RWPE2 (cell line): Measurements from ENCODE around the gene PECR.

Experiments
- ATAC-seq: fragments of 200-7000 bp; cut with Tn5 transposase; 3 replicates; pipeline ENCODE4 v1.9.1; 2021; ENCODE audit warnings: low read depth
- DNase-seq: peaks from one replicate; pipeline ENCODE4 v3.0.0-alpha.2; 2020; ENCODE audit warnings: low spot score
- H3K27ac ChIP-seq: fragments of 450-650 bp; 2 replicates; pipeline ENCODE4 v1.5.1; 2017; ENCODE audit warnings: mild to moderate bottlenecking; ENCODE audit not compliant: poor library complexity, severe bottlenecking
- H3K27me3 ChIP-seq: fragments of 250-450 bp; sonication (Bioruptor Pico); 2 replicates; pipeline ENCODE4 v1.5.1; 2021; ENCODE audit warnings: mild to moderate bottlenecking, moderate library complexity; ENCODE audit not compliant: insufficient read depth, poor library complexity, severe bottlenecking
- H3K36me3 ChIP-seq: fragments of 250-450 bp; sonication (Bioruptor Pico); 2 replicates; pipeline ENCODE4 v1.5.1; 2020; ENCODE audit warnings: low read depth, mild to moderate bottlenecking, moderate library complexity
- H3K4me1 ChIP-seq: fragments of 250-450 bp; sonication (Bioruptor Pico); 2 replicates; pipeline ENCODE4 v1.5.1; 2021; ENCODE audit warnings: mild to moderate bottlenecking, moderate library complexity; ENCODE audit not compliant: insufficient read depth, poor library complexity, severe bottlenecking
- H3K4me3 ChIP-seq: fragments of 250-450 bp; sonication (Bioruptor Pico); 2 replicates; pipeline ENCODE4 v1.5.1; 2021; ENCODE audit warnings: mild to moderate bottlenecking, moderate library complexity; ENCODE audit not compliant: severe bottlenecking
- H3K9me3 ChIP-seq: fragments of 250-450 bp; sonication (Bioruptor Pico); 2 replicates; pipeline ENCODE4 v1.5.1; 2021; ENCODE audit warnings: mild to moderate bottlenecking, moderate library complexity; ENCODE audit not compliant: severe bottlenecking
- TF ChIP-seq, protein P1 (sequence below): fragments of 450-650 bp; IDR thresholded peaks from one replicate; pipeline ENCODE4 v1.5.1; 2017; ENCODE audit warnings: mild to moderate bottlenecking, moderate library complexity; ENCODE audit not compliant: poor library complexity, severe bottlenecking

PECR gene

DNA sequence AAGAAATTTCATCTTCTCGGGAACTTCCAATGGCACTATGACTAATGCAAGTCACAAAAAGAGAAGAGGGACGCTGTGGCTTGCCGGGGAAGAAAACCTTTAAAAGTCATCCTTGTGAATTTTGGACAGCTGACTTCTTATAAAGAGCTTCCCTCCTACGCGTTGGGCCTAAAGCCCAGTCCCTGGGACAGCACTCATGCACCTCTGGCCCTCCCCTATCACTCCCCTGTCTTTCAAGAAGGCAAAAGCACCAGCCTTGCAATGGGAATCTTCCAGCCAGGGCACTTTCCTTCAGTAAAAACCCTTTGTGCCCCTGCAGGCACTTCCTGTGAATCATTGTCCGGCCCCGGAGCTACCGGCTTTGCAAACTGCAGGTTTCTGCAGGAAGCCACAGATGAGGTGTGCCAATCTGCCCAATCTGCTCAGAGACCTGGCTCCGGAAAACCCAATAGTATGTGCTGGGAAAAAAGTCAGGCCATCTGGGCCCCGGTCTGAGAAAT lies 75.4 kb downstream of the PECR start:
- DNase-seq, result peak; percentile 91
- H3K27me3 ChIP-seq, result no peaks in the 10 kb centered on the region
- H3K27ac ChIP-seq, result peak overlapping the region; percentile 95
- no peaks in the 10 kb centered on the region for H3K36me3 ChIP-seq
- no peak overlapping the region for H3K4me3 ChIP-seq
- peak; percentile 95 for ATAC-seq
- H3K9me3 ChIP-seq, result no peaks in the 10 kb centered on the region
- TF ChIP-seq, protein P1, sequence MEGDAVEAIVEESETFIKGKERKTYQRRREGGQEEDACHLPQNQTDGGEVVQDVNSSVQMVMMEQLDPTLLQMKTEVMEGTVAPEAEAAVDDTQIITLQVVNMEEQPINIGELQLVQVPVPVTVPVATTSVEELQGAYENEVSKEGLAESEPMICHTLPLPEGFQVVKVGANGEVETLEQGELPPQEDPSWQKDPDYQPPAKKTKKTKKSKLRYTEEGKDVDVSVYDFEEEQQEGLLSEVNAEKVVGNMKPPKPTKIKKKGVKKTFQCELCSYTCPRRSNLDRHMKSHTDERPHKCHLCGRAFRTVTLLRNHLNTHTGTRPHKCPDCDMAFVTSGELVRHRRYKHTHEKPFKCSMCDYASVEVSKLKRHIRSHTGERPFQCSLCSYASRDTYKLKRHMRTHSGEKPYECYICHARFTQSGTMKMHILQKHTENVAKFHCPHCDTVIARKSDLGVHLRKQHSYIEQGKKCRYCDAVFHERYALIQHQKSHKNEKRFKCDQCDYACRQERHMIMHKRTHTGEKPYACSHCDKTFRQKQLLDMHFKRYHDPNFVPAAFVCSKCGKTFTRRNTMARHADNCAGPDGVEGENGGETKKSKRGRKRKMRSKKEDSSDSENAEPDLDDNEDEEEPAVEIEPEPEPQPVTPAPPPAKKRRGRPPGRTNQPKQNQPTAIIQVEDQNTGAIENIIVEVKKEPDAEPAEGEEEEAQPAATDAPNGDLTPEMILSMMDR, result no peak
- peaks cover 30% of the 10 kb centered on the region for H3K4me1 ChIP-seq

DNA sequence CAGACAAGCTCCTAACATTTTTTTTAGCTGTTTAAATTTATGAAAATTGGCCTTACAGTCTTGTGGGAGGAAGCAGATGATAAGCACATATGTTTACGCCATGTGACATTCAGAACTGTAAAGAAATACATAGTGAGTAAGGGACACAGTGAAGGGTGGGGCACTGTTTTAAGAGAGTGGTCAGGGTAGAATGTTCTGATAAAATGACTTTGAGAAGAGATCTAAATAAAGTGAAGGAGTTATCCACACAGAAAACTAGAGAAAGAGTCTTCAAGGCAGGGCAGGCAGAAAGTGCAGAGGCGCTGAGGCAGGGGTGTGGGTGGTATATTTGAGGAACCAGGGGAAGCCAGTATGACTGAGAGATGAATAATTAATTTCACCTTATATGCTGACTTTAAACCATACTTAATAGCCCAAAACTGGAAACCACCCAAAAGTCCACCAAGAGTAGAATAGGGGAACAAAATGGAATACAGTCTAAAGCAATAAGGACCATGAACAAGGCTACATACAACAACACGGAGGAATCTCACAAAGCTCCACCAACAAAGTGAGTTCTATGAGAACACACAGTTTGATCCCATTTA lies 76.8 kb downstream of the PECR start:
- DNase-seq (no peak), ATAC-seq (no peak)
- H3K4me3 ChIP-seq, result no peak overlapping the region
- TF ChIP-seq, protein P1, result no peak
- peak overlapping the region; percentile 95 for H3K27ac ChIP-seq
- H3K36me3 ChIP-seq, result no peaks in the 10 kb centered on the region
- H3K4me1 ChIP-seq, result peaks cover 28% of the 10 kb centered on the region
- no peaks in the 10 kb centered on the region for H3K9me3 ChIP-seq
- no peaks in the 10 kb centered on the region for H3K27me3 ChIP-seq

DNA sequence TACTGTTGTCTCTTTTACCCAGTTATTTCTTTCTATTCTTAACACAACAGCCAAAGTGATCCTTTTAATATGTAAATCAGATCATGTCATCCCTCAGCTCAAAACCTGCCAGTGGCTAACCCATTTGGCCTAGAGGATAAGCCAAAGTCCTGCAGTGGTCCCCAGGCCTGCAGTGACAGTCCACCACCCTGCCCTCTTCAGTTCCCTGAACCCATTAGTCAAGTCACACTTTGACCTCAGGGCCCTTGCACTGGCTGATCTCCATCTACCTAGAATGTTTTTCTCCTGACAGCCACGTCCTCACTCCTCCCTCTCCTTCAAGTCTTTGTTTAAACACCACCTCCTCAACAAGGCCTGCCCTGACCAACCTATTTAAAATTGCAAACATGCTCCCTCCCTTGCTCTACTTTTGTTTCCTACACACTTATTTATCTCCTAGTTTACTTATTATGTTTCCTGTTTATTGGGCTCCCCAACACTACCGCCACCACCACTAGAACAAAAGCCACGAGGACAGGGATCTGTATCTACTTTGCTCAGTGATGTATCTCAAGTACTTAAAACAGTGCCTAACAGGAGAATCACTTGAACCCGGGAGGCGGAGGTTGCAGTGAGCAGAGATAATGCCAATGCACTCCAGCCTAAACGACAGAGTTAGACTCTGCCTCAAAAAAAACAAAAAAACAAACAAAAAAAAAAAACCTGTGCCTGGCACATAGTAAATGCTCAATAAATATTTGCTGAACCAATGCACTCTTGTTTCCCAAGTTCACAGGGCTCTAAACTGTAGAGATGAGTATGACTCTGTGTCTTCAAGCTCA lies 77.5 kb downstream of the PECR start:
- no peak for ATAC-seq
- TF ChIP-seq, protein P1, result no peak
- H3K27ac ChIP-seq, result no peak overlapping the region
- H3K9me3 ChIP-seq, result no peaks in the 10 kb centered on the region
- peaks cover 28% of the 10 kb centered on the region for H3K4me1 ChIP-seq
- H3K4me3 ChIP-seq, result no peak overlapping the region
- no peaks in the 10 kb centered on the region for H3K27me3 ChIP-seq
- no peak for DNase-seq
- H3K36me3 ChIP-seq, result no peaks in the 10 kb centered on the region

DNA sequence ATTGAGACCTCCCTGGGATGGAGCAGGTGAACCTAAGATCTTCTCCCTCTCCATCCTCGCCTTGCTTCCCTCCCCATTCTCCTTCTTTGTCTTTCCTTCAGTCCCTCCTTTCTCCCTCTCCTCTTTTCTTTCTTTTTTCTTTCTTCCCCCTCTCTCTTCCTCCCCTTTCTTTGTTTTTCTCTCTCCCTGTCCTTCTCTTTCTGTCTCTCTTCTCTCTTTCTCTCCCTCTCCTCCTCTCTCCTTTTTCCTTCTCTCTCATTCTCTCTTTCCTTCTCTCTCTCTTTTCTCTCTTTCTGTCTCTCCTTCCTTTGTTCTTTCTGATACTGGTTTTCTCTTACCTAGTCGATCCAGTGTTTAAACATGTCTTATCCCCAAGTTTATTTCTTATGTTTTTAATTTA lies 78.9 kb downstream of the PECR start:
- Histone ChIP-seq H3K4me1 (peaks cover 28% of the 10 kb centered on the region), H3K27ac (no peak overlapping the region), H3K4me3 (no peak overlapping the region)

More for the DNA sequence above, 78.9 kb downstream of the PECR start:
- no peak for ATAC-seq
- Histone ChIP-seq H3K36me3 (no peaks in the 10 kb centered on the region), H3K9me3 (no peaks in the 10 kb centered on the region), H3K27me3 (no peaks in the 10 kb centered on the region)
- no peak for DNase-seq
- TF ChIP-seq, protein P1, result no peak
